Muscle of leg (tissue), 11 donors: ENCODE data around the gene PLAC1. TPM values are rescaled to one million over a fixed set of nuclear protein-coding genes. Genes with fewer than 3 reads are reported as not detected.

ENCODE experiments used
- DNase-seq: peaks from one replicate; pipeline ENCODE4 v3.0.0; 2013
- H3K27ac ChIP-seq: one replicate; pipeline ENCODE4 v1.5.1; 2013; ENCODE audit warnings: mild to moderate bottlenecking, low read length, control low read depth
- H3K27me3 ChIP-seq: one replicate; pipeline ENCODE4 v1.6.1; 2013; ENCODE audit warnings: low read length; ENCODE audit not compliant: control insufficient read depth, insufficient read depth
- H3K36me3 ChIP-seq: one replicate; pipeline ENCODE4 v1.6.1; 2013; ENCODE audit warnings: low read length; ENCODE audit not compliant: control insufficient read depth, insufficient read depth
- H3K4me1 ChIP-seq: one replicate; pipeline ENCODE4 v1.6.1; 2013; ENCODE audit warnings: low read length; ENCODE audit not compliant: control insufficient read depth, insufficient read depth
- H3K4me3 ChIP-seq: one replicate; pipeline ENCODE4 v1.5.1; 2013; ENCODE audit warnings: low read length, control low read depth
- H3K9me3 ChIP-seq: replicated peaks from 2 replicates; pipeline ENCODE4 v1.6.1; 2013; ENCODE audit warnings: low read depth, low read length; ENCODE audit not compliant: control insufficient read depth
- WGBS: methylation state at CpG from one replicate; pipeline ENCODE4 v1.1.5; 2013; ENCODE audit warnings: missing lambda C conversion rate; ENCODE audit not compliant: insufficient coverage; 5-methylcytosine and 5-hydroxymethylcytosine counted together
- polyA plus RNA-seq, 8 donors: library from polyadenylated mRNA; unstranded; fragments of 120-200 nt; gene quantifications; one replicate each; pipeline versions ENCODE4 v1.2.1 to v1.2.3, GENCODE V29; 2013; ENCODE audit warnings: inconsistent platforms in 1 of 8, low replicate concordance in 1 of 8; ENCODE audit not compliant: insufficient read length in 8 of 8, insufficient read depth in 1 of 8
- total RNA-seq: library from RNA; stranded (reverse); fragments of 120-200 nt; gene quantifications from one replicate; pipeline ENCODE4 v1.2.4, GENCODE V29; 2013

The PLAC1 gene
- total and polyA plus RNA-seq, 9 donors: 1.4 to 2.7 (median 2.3) TPM

DNA sequence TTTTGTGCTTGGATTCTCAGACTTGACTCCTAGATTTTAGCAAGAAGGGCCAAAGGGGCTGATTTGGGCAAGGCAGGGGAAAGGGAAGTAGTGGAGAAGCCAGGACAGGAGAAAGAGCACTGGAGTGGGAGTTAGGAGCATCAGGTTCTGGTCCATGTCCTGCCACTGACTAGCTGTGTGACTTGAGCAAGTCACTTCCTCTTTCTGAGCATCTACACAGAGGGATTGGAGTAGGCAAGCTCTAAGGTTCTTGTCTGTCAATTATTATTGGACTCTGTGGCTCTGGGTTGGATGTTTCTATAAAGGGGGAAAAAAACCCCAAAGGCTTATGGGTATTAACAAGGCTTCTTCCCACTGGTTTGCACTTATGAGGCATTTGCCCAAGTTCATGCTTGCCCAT lies 24.4 kb downstream of the PLAC1 start:
- no peak for DNase-seq
- H3K9me3 ChIP-seq: no peaks in the 10 kb centered on the region
- no peaks in the 10 kb centered on the region for H3K36me3 ChIP-seq
- H3K27ac ChIP-seq: peak overlapping the region; percentile 83
- no peak overlapping the region for H3K4me3 ChIP-seq
- peaks cover 35% of the 10 kb centered on the region for H3K4me1 ChIP-seq
- H3K27me3 ChIP-seq: peaks cover 31% of the 10 kb centered on the region

DNA sequence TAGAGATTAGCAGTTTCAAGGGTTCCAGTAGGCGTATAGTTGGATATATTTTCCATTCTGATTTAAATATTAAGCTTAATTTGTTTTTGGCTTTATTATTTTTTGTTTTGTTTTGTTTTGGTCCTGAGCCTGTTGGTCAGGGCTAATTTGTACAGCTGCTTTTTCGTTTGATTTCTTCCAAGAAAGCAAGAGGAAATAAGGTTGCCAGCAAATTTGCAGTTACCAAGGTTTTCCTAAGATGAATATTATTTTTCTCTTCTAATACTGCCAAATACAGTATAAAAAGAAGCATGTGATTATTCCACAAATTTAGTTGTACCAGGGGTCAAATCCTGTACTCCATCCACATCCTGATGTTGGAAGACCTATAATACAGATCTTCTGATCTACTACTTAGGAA lies 24.9 kb downstream of the PLAC1 start:
- H3K27ac ChIP-seq: peak overlapping the region; percentile 87

DNA sequence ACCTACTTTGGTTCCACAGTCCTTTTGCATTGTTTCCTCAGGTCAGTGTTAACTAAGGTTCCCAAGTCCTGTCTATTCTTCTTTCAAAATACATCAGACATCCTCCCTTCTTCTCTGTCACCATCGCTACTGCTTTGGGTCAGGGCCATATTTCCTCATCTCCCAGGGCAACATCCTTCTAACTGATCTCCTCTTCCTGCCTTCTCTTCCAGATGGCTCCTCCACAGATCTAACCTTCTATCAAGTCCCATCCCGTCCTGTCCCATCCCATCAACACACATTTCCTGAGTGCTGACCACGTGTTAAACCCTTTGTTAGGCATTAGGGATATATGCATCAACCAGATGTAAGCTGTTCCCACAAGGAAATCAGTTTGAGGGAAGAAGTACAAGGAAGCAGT lies 25.9 kb downstream of the PLAC1 start:
- peak; percentile 58 for DNase-seq
- Histone ChIP-seq H3K27ac (peak overlapping the region; percentile 87), H3K4me3 (no peak overlapping the region), H3K9me3 (no peaks in the 10 kb centered on the region), H3K27me3 (peaks cover 33% of the 10 kb centered on the region), H3K36me3 (no peaks in the 10 kb centered on the region), H3K4me1 (peaks cover 34% of the 10 kb centered on the region)
- 69% methylated on average over 1 of the region's 3 CpGs for WGBS

More for the DNA sequence above, 24.9 kb downstream of the PLAC1 start:
- no peaks in the 10 kb centered on the region for H3K9me3 ChIP-seq
- no peaks in the 10 kb centered on the region for H3K36me3 ChIP-seq
- no peak overlapping the region for H3K4me3 ChIP-seq
- H3K4me1 ChIP-seq: peaks cover 35% of the 10 kb centered on the region
- peak; percentile 89 for DNase-seq
- no CpG with 5 or more reads among the region's 2 CpGs for WGBS
- H3K27me3 ChIP-seq: peaks cover 31% of the 10 kb centered on the region

DNA sequence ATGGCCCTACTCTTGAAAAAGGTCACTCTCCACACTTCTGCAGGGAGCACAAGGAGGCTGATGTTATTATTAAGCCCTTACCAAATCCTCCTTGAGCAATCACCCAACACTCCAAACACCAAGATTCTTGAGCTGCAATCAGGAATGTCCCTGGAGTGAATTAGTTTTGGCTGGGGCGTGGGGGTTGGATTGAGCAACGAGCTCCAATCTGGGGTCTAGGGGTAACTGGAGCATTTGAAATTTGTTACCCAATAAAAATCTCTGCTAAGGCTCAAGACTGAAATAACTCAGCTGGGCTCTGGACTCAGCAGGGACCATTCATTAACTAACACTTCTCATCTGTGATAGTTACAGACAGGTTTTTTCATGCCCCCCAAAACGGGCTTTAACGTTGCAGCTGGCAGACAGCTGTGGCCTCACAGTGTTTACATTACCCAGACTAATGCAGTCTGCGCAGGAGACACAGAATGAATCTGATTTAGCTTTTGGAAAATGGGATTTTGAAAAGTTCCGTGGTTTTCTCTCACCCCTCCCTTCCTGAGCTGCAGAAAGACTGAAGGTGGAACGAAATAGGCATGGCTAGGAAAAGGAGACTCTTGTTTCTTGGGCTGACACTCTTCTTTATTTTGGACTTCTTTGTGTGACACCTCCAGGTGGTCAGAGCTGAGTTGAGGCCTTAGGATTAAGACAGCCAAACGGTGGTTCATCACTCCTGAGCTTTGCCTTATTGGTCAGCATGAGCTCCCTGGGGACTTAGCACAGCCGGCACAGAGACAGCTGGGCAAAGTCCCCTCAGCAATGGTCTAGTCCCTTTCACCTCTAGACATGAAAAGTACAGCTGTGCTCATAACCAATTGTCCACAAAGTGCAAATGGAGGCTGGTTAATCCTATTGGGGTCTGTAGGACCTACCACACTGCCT lies 26.6 kb downstream of the PLAC1 start:
- Histone ChIP-seq H3K27ac (peak overlapping the region; percentile 87), H3K9me3 (no peaks in the 10 kb centered on the region), H3K4me1 (peaks cover 27% of the 10 kb centered on the region), H3K4me3 (no peak overlapping the region), H3K36me3 (no peaks in the 10 kb centered on the region), H3K27me3 (peaks cover 30% of the 10 kb centered on the region)
- 33% methylated on average over 1 of the region's 9 CpGs for WGBS
- peak; percentile 61 for DNase-seq

DNA sequence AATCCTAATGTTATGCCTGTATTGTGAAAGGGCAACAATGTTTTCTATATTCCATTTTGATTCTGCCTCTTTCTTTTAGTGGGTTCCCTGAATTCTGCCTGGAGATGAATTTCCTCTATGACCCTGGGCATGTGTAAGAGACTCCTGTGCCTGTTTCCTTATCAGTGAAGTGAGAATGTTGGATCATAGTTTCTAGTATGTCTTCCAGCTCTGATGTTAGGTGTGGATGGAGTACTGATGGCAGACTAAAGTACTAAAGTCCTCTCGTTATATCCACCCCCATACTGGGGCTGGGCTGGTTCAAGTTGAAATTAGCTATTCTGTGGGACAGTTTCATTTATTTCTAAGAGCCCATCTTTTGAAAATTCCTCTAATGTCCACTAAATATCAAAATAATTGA lies 29.6 kb downstream of the PLAC1 start:
- no peak for DNase-seq
- no peaks in the 10 kb centered on the region for H3K36me3 ChIP-seq
- H3K9me3 ChIP-seq: no peaks in the 10 kb centered on the region
- H3K27me3 ChIP-seq: peaks cover 31% of the 10 kb centered on the region
- H3K4me1 ChIP-seq: peaks cover 39% of the 10 kb centered on the region
- no peak overlapping the region for H3K27ac ChIP-seq
- H3K4me3 ChIP-seq: no peak overlapping the region
- WGBS: no CpG with 5 or more reads among the region's 1 CpG

DNA sequence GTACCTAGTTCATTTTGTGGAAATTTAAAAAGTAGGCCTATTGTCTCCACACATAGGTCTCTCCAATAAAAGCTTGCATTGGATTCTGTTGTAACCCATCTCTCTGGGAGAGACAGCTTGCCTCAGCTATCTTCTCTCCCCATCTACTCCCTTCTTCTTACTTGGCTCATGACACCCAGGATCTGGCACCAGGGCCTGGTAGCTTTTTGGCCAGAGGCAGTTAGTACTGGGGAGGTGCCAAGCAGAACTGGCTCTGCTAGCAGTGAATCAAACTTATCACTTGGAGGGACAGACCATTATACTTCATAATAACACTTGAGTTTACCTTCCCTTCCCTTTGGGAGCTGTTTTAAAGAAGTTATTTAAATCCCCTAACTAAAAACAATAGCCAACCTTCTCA lies 31.8 kb downstream of the PLAC1 start:
- Histone ChIP-seq H3K9me3 (no peaks in the 10 kb centered on the region), H3K36me3 (no peaks in the 10 kb centered on the region), H3K27me3 (peaks cover 20% of the 10 kb centered on the region), H3K27ac (no peak overlapping the region), H3K4me1 (peaks cover 41% of the 10 kb centered on the region), H3K4me3 (no peak overlapping the region)
- no peak for DNase-seq

DNA sequence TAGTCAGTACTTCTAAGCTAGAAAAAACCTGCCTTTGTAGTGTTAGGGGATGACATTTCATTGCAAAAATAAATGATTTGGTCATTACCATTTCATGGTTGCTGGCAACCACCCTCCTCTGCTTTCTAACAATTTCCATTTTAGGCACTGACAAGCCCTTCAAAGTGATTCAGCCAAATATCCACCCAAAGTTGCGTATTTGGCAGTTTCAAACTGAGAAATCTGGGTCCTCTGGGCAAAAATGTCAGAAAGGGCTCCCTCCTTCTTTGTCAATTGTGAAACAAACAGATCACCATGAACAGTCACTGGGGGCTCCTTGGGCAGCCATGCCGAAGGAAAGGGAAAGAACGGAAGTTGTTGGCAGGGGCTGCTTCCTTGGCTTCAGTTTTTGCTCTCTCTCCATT lies 33.0 kb downstream of the PLAC1 start:
- H3K4me1 ChIP-seq: peaks cover 37% of the 10 kb centered on the region
- H3K4me3 ChIP-seq: no peak overlapping the region
- H3K27ac ChIP-seq: peak overlapping the region; percentile 51
- H3K27me3 ChIP-seq: peaks cover 14% of the 10 kb centered on the region
- H3K36me3 ChIP-seq: no peaks in the 10 kb centered on the region
- H3K9me3 ChIP-seq: no peaks in the 10 kb centered on the region
- WGBS: 43% methylated on average over 1 of the region's 3 CpGs
- DNase-seq: peak; percentile 40

DNA sequence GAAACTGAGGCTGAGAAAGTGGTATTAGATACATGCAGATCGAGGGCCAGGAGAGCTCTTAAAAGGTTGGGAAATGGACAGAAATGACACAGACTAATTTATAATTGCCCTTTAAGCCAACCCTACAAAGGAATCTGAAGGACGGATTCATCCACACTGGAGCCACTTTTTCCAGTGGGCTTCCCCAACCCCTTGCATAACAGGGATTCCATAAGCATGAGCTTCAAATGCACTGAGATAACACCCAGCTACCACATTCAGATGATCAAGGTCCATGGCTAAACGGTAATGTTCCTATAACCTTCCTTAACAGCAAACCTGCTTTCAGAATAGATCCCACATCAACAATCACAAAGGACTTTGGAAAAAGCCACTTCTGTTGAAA lies 34.2 kb downstream of the PLAC1 start:
- Histone ChIP-seq H3K4me3 (no peak overlapping the region), H3K4me1 (peaks cover 37% of the 10 kb centered on the region), H3K27me3 (peaks cover 14% of the 10 kb centered on the region), H3K36me3 (no peaks in the 10 kb centered on the region), H3K9me3 (no peaks in the 10 kb centered on the region), H3K27ac (peak overlapping the region; percentile 40)
- no peak for DNase-seq
- no CpG with 5 or more reads among the region's 3 CpGs for WGBS

DNA sequence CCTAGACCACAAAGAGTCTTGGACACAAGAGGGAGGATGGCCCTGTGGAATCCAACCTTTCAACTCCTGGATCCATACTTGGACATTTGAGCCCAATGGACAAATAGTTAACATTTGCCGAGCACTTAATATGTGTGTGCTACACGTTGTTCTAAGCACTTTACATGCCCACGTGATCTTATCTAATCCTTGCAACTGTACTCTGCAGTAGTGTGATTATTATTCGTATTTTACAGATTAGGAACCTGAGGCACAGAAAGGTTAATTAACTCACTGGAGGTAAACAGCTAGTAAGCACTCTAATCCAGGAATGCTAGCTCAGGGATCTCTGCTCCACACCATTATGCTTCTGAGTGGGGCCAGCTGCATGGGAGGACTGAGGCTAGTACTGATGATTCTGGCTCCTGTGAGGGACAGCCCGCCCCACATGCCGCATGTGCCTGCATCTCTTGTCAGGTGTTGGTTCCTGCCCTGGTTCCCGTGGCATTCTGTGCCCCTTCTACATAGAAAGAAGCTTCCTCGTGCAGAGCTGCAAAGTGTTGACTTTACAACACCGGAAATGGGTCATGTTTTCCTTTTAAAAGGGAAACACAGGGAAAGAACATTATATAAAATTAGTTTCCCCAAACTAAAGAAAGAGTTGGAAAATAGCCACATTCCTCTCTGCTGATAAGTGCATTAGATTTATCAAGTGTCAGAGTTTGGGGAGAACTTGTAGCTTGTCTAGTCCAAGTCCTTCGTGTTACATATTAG lies 34.8 kb downstream of the PLAC1 start:
- Histone ChIP-seq H3K4me1 (peaks cover 37% of the 10 kb centered on the region), H3K27ac (peak overlapping the region; percentile 40), H3K9me3 (no peaks in the 10 kb centered on the region), H3K4me3 (no peak overlapping the region), H3K36me3 (no peaks in the 10 kb centered on the region), H3K27me3 (peaks cover 15% of the 10 kb centered on the region)
- WGBS: 68% methylated on average over 2 of the region's 10 CpGs
- DNase-seq: no peak

DNA sequence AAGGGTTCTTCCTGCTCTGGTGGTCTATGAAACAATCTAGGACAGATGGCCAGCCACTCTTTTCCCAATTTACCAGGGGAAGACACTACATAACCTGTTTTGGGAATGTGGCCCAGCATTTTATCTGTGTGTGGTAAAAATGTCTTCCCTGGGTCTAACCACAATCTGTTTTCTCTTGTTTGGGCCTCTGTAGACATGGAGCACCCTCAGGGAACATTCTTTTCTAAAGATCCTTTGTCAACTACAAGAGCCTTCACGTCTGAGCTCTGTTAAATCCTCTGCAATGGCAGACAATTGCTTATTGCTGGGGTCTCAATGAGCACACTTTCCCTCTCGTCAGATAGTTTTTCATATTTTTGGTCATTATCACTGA lies 35.5 kb downstream of the PLAC1 start:
- peaks cover 15% of the 10 kb centered on the region for H3K27me3 ChIP-seq

More for the DNA sequence above, 35.5 kb downstream of the PLAC1 start:
- no peak for DNase-seq
- Histone ChIP-seq H3K9me3 (no peaks in the 10 kb centered on the region), H3K4me3 (no peak overlapping the region), H3K27ac (peak overlapping the region; percentile 81), H3K4me1 (peaks cover 37% of the 10 kb centered on the region), H3K36me3 (no peaks in the 10 kb centered on the region)
- WGBS: no CpG with 5 or more reads among the region's 2 CpGs
